MM.1S (cell line): ENCODE results near the gene IL22RA2.

Experiments
- DNase-seq: peaks from one replicate; pipeline ENCODE4 v3.0.0-alpha.2; 2015
- H2AFZ ChIP-seq: fragments of 300-600 bp; sonication (generic); 2 replicates; pipeline ENCODE4 v1.6.0; 2016; ENCODE audit warnings: antibody characterized with exemption, low read length
- H3F3A ChIP-seq: fragments of 300-600 bp; sonication (generic); 2 replicates; pipeline ENCODE4 v1.6.1; 2016; ENCODE audit warnings: mild to moderate bottlenecking, antibody characterized with exemption, low read length, moderate library complexity, mixed read lengths; ENCODE audit not compliant: insufficient read depth
- H3K27ac ChIP-seq: fragments of 300-600 bp; sonication (generic); 2 replicates; pipeline ENCODE4 v1.5.1; 2016; ENCODE audit warnings: mild to moderate bottlenecking, low read length
- H3K27me3 ChIP-seq: fragments of 300-600 bp; sonication (generic); replicated peaks from 2 replicates; pipeline ENCODE4 v1.6.0; 2016; ENCODE audit warnings: low read length; ENCODE audit not compliant: insufficient read depth
- H3K36me3 ChIP-seq: fragments of 300-600 bp; sonication (generic); replicated peaks from 2 replicates; pipeline ENCODE4 v1.6.1; 2016; ENCODE audit warnings: mild to moderate bottlenecking, low read length, mixed read lengths; ENCODE audit not compliant: insufficient read depth
- H3K4me1 ChIP-seq: fragments of 300-600 bp; sonication (generic); 2 replicates; pipeline ENCODE4 v1.6.1; 2016; ENCODE audit warnings: low read length, mixed read lengths
- H3K4me2 ChIP-seq: fragments of 300-600 bp; sonication (generic); 2 replicates; pipeline ENCODE4 v1.6.0; 2016; ENCODE audit warnings: low read depth, low read length
- H3K4me3 ChIP-seq: fragments of 300-600 bp; sonication (generic); 2 replicates; pipeline ENCODE4 v1.5.1; 2016; ENCODE audit warnings: low read length, mixed read lengths
- H3K79me2 ChIP-seq: fragments of 300-600 bp; sonication (generic); 2 replicates; pipeline ENCODE4 v1.6.1; 2016; ENCODE audit warnings: mixed run types, low read length, mixed read lengths
- H3K9ac ChIP-seq: fragments of 300-600 bp; sonication (generic); 2 replicates; pipeline ENCODE4 v1.6.1; 2016; ENCODE audit warnings: low read length, mixed read lengths
- H3K9me2 ChIP-seq: fragments of 300-600 bp; sonication (generic); replicated peaks from 2 replicates; pipeline ENCODE4 v1.6.1; 2016; ENCODE audit warnings: mild to moderate bottlenecking, low read length, mixed read lengths; ENCODE audit not compliant: insufficient read depth
- H3K9me3 ChIP-seq: fragments of 300-600 bp; sonication (generic); replicated peaks from 2 replicates; pipeline ENCODE4 v1.6.1; 2016; ENCODE audit warnings: mild to moderate bottlenecking, low read length, mixed read lengths; ENCODE audit not compliant: insufficient read depth
- H4K20me1 ChIP-seq: fragments of 300-600 bp; sonication (generic); 2 replicates; pipeline ENCODE4 v1.6.1; 2016; ENCODE audit warnings: mild to moderate bottlenecking, low read length, moderate library complexity, mixed read lengths; ENCODE audit not compliant: insufficient read depth
- EZH2 ChIP-seq: fragments of 300-600 bp; sonication (generic); optimal IDR thresholded peaks from 2 replicates; pipeline ENCODE3; 2017; ENCODE audit warnings: low read depth, mild to moderate bottlenecking, antibody characterized with exemption, low read length, mixed read lengths
- EZH2phosphoT487 ChIP-seq: fragments of 300-600 bp; sonication (generic); IDR thresholded peaks from 2 replicates; pipeline ENCODE4 v1.6.1; 2018; ENCODE audit warnings: antibody characterized with exemption, low read length
- TF ChIP-seq, protein P1 (sequence below): fragments of 300-600 bp; sonication (generic); IDR thresholded peaks from 2 replicates; pipeline ENCODE4 v1.5.1; 2016; ENCODE audit warnings: antibody characterized with exemption, low read length, mixed read lengths

IL22RA2 gene

DNA sequence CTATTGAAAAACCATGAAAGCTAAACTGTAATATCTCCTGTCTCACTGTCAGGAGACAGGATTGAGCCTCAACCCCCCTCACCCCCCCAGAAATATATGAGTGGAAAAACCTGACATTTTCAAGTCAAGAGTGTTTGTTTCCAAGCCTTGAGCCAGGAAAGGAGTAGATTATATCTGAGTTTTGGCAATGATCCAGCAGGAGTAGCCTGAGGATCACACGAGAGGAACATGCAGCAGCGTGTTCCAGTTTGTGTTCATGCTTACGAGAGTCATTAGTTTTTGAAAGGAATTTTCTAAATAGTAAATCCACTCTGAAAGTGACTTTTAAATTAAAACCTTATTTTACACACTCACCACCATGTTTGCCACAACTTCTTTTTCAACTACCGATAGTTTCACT, 15.8 kb downstream of the IL22RA2 start:
- no peak for DNase-seq
- H3K79me2 ChIP-seq = no peaks in the 10 kb centered on the region
- H3K27ac ChIP-seq = no peak overlapping the region
- no peak overlapping the region for H3K4me3 ChIP-seq
- H3K9me3 ChIP-seq = no peaks in the 10 kb centered on the region
- TF ChIP-seq EZH2 = no peak
- TF ChIP-seq EZH2phosphoT487 = no peak
- TF ChIP-seq, protein P1, sequence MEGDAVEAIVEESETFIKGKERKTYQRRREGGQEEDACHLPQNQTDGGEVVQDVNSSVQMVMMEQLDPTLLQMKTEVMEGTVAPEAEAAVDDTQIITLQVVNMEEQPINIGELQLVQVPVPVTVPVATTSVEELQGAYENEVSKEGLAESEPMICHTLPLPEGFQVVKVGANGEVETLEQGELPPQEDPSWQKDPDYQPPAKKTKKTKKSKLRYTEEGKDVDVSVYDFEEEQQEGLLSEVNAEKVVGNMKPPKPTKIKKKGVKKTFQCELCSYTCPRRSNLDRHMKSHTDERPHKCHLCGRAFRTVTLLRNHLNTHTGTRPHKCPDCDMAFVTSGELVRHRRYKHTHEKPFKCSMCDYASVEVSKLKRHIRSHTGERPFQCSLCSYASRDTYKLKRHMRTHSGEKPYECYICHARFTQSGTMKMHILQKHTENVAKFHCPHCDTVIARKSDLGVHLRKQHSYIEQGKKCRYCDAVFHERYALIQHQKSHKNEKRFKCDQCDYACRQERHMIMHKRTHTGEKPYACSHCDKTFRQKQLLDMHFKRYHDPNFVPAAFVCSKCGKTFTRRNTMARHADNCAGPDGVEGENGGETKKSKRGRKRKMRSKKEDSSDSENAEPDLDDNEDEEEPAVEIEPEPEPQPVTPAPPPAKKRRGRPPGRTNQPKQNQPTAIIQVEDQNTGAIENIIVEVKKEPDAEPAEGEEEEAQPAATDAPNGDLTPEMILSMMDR = no peak
- H3K9ac ChIP-seq = no peak overlapping the region
- no peaks in the 10 kb centered on the region for H4K20me1 ChIP-seq
- no peak overlapping the region for H2AFZ ChIP-seq
- no peaks in the 10 kb centered on the region for H3K27me3 ChIP-seq
- H3K9me2 ChIP-seq = no peaks in the 10 kb centered on the region
- H3K4me1 ChIP-seq = 0 out of 2 replicates have a peak, but pooled peaks cover 8% of the 10 kb centered on the region
- H3F3A ChIP-seq = no peaks in the 10 kb centered on the region
- no peak overlapping the region for H3K4me2 ChIP-seq
- no peaks in the 10 kb centered on the region for H3K36me3 ChIP-seq

DNA sequence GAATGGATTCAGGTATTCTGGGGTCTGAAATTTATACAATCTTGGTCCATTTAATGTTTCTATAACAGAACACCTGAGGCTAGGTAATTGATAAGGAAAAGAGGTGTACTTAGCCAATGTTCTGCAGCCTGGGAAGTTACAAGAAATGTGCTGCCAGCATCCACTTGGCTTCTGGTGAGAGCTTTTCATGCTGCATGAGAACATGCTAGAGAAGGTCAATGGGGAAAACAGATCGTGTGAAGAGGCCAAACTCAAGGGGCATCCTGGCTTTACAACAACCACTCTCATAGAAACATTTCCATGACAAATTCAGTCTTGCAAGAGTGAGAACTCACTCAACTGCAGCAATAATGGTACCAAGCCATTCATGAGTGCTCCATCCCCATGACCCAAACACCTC, 16.8 kb downstream of the IL22RA2 start:
- Histone ChIP-seq H3K36me3 (no peaks in the 10 kb centered on the region), H2AFZ (no peak overlapping the region), H3K79me2 (no peaks in the 10 kb centered on the region), H3K9me3 (no peaks in the 10 kb centered on the region), H3K4me3 (no peak overlapping the region), H3K27me3 (no peaks in the 10 kb centered on the region), H4K20me1 (no peaks in the 10 kb centered on the region), H3F3A (no peaks in the 10 kb centered on the region), H3K9me2 (no peaks in the 10 kb centered on the region), H3K9ac (no peak overlapping the region), H3K4me1 (0 out of 2 replicates have a peak, but pooled peaks cover 8% of the 10 kb centered on the region), H3K4me2 (no peak overlapping the region), H3K27ac (no peak overlapping the region)
- DNase-seq = no peak
- TF ChIP-seq EZH2phosphoT487 (no peak), EZH2 (no peak)
- TF ChIP-seq, protein P1 = no peak

DNA sequence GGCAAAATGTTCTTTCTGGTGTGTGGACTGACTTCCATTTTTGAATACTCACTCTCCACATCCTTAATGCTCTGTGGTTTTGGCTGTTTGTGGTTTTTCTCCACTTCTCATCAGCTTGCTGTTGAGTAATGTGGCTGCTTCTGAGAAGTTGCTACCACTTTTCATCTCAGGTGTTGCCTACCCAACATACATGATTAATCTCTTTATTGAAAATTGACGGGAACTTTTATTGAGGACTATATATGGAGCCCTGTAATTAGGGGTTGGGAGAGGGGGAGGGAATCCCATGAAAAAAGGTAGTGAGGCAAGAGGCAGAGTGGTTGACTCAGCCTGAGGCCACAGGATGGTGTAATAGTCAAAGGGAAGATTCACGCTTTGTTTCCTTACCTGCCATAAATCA, 17.6 kb downstream of the IL22RA2 start:
- H3K4me1 ChIP-seq = 0 out of 2 replicates have a peak, but pooled peaks cover 8% of the 10 kb centered on the region
- TF ChIP-seq EZH2phosphoT487 (no peak), EZH2 (no peak)
- TF ChIP-seq, protein P1 = no peak
- no peaks in the 10 kb centered on the region for H4K20me1 ChIP-seq
- no peaks in the 10 kb centered on the region for H3K36me3 ChIP-seq
- no peak overlapping the region for H2AFZ ChIP-seq
- no peaks in the 10 kb centered on the region for H3F3A ChIP-seq
- no peak overlapping the region for H3K4me3 ChIP-seq
- no peak overlapping the region for H3K9ac ChIP-seq
- H3K27me3 ChIP-seq = no peaks in the 10 kb centered on the region
- H3K9me3 ChIP-seq = no peaks in the 10 kb centered on the region
- H3K4me2 ChIP-seq = no peak overlapping the region
- H3K79me2 ChIP-seq = no peaks in the 10 kb centered on the region
- no peaks in the 10 kb centered on the region for H3K9me2 ChIP-seq
- no peak overlapping the region for H3K27ac ChIP-seq
- peak; percentile 56 for DNase-seq
